GM23338 (cell line): ENCODE measurements around the gene TMEM212. TPM values are rescaled to one million over a fixed set of nuclear protein-coding genes. Genes with fewer than 3 reads are reported as not detected.

Experiments used
- ATAC-seq: fragments of 200-7000 bp; cut with Tn5 transposase; 3 replicates; pipeline ENCODE4 v1.9.1; 2020
- DNase-seq: peaks from one replicate; pipeline ENCODE4 v3.0.0-alpha.2; 2015; ENCODE audit warnings: low spot score
- H2AFZ ChIP-seq: fragments of 200-600 bp; sonication (generic); 2 replicates; pipeline ENCODE4 v1.8.0; 2016; ENCODE audit warnings: antibody characterized with exemption, mild to moderate bottlenecking, moderate library complexity
- H3F3A ChIP-seq: fragments of 200-600 bp; sonication (generic); replicated peaks from 2 replicates; pipeline ENCODE4 v1.8.0; 2017; ENCODE audit warnings: antibody characterized with exemption, mixed run types, low read depth
- H3K27ac ChIP-seq: fragments of 200-600 bp; sonication (generic); 2 replicates; pipeline ENCODE4 v1.6.1; 2016; ENCODE audit warnings: low read depth
- H3K27me3 ChIP-seq: fragments of 200-600 bp; sonication (generic); 2 replicates; pipeline ENCODE4 v1.8.0; 2016; ENCODE audit warnings: mild to moderate bottlenecking, mixed run types, moderate library complexity; ENCODE audit not compliant: insufficient read depth
- H3K36me3 ChIP-seq: fragments of 200-600 bp; sonication (generic); 2 replicates; pipeline ENCODE4 v1.8.0; 2016; ENCODE audit warnings: mild to moderate bottlenecking; ENCODE audit not compliant: insufficient read depth
- H3K4me1 ChIP-seq: fragments of 200-600 bp; sonication (generic); 2 replicates; pipeline ENCODE4 v1.8.0; 2016; ENCODE audit warnings: mild to moderate bottlenecking, moderate library complexity; ENCODE audit not compliant: insufficient read depth
- H3K4me2 ChIP-seq: fragments of 200-600 bp; sonication (generic); 2 replicates; pipeline ENCODE4 v1.7.1; 2017; ENCODE audit warnings: mixed run types
- H3K4me3 ChIP-seq: fragments of 200-600 bp; sonication (generic); 2 replicates; pipeline ENCODE4 v1.6.1; 2016; ENCODE audit warnings: mixed run types
- H3K79me2 ChIP-seq: fragments of 200-600 bp; sonication (generic); replicated peaks from 2 replicates; pipeline ENCODE4 v1.8.0; 2017; ENCODE audit warnings: mild to moderate bottlenecking; ENCODE audit not compliant: insufficient read depth
- H3K9me2 ChIP-seq: fragments of 200-600 bp; sonication (generic); 2 replicates; pipeline ENCODE4 v1.8.0; 2017; ENCODE audit not compliant: insufficient read depth
- H4K20me1 ChIP-seq: fragments of 200-600 bp; sonication (generic); replicated peaks from 2 replicates; pipeline ENCODE4 v1.8.0; 2017; ENCODE audit warnings: mild to moderate bottlenecking; ENCODE audit not compliant: insufficient read depth
- H3K27ac Mint-ChIP-seq: 2 replicates; pipeline ENCODE4 v1.8.0; 2020; ENCODE audit warnings: inconsistent platforms, mild to moderate bottlenecking, moderate library complexity, mixed read lengths
- H3K27me3 Mint-ChIP-seq: 3 replicates; pipeline ENCODE4 v1.8.0; 2022; ENCODE audit warnings: low read depth, mild to moderate bottlenecking, moderate library complexity, mixed read lengths, inconsistent platforms; ENCODE audit not compliant: insufficient read depth, poor library complexity
- H3K36me3 Mint-ChIP-seq: 3 replicates; pipeline ENCODE4 v1.8.0; 2021; ENCODE audit warnings: low read depth, mild to moderate bottlenecking, inconsistent platforms, moderate library complexity, mixed read lengths
- H3K4me1 Mint-ChIP-seq: 3 replicates; pipeline ENCODE4 v1.8.0; 2020; ENCODE audit warnings: mild to moderate bottlenecking, inconsistent platforms, mixed read lengths
- H3K4me3 Mint-ChIP-seq: 3 replicates; pipeline ENCODE4 v1.8.0; 2021; ENCODE audit warnings: moderate library complexity, mild to moderate bottlenecking, inconsistent platforms, mixed read lengths
- H3K9me3 Mint-ChIP-seq: 3 replicates; pipeline ENCODE4 v1.8.0; 2020; ENCODE audit warnings: moderate library complexity, mild to moderate bottlenecking, inconsistent platforms, mixed read lengths
- CREB1 ChIP-seq: fragments of 250-450 bp; sonication (Bioruptor Pico); IDR thresholded peaks from 2 replicates; pipeline ENCODE4 v1.5.0; 2020; ENCODE audit warnings: low read depth, mild to moderate bottlenecking, moderate library complexity
- CTCF ChIP-seq, 2 experiments: fragments of 200-600 bp in 1 of 2; sonication (generic) in 1 of 2; conservative IDR thresholded peaks; 2 replicates each; pipeline versions ENCODE4 v1.5.1 to v1.6.1; 2016 to 2017; ENCODE audit warnings: antibody characterized with exemption in 2 of 2, low read depth in 2 of 2, mild to moderate bottlenecking in 2 of 2, moderate library complexity in 1 of 2
- EZH2phosphoT487 ChIP-seq: fragments of 200-600 bp; sonication (generic); IDR thresholded peaks from one replicate; pipeline ENCODE4 v1.8.1; 2018; ENCODE audit warnings: antibody characterized with exemption; ENCODE audit not compliant: unreplicated experiment
- NANOG ChIP-seq: IDR thresholded peaks from 2 replicates; pipeline ENCODE4 v1.6.1; 2016; ENCODE audit warnings: antibody characterized with exemption, borderline replicate concordance
- POLR2AphosphoS5 ChIP-seq: IDR thresholded peaks from 2 replicates; pipeline ENCODE4 v1.6.1; 2016; ENCODE audit warnings: antibody characterized with exemption, low read depth
- ZNF114 ChIP-seq: fragments of 250-450 bp; sonication (Bioruptor Pico); IDR thresholded peaks from 2 replicates; pipeline ENCODE4 v1.5.0; 2020; ENCODE audit warnings: mild to moderate bottlenecking, moderate library complexity
- ZNF331 ChIP-seq: fragments of 250-450 bp; sonication (Bioruptor Pico); IDR thresholded peaks from 2 replicates; pipeline ENCODE4 v1.5.0; 2020; ENCODE audit warnings: low read depth, mild to moderate bottlenecking, moderate library complexity
- ZNF462 ChIP-seq: fragments of 250-450 bp; sonication (Bioruptor Pico); IDR thresholded peaks from 2 replicates; pipeline ENCODE4 v1.5.0; 2020; ENCODE audit warnings: mild to moderate bottlenecking, moderate library complexity
- polyA plus RNA-seq: library from polyadenylated mRNA; unstranded; fragments of >200 nt; fragmentation: Nextera tagmentation; extraction: Ambion mirVana; gene quantifications from 2 replicates; pipeline ENCODE4 v1.2.1, GENCODE V29; 2016
- total RNA-seq: library from RNA; depleted of rRNA; stranded (reverse); fragments of >200 nt; shearing (Covaris generic); gene quantifications from 2 replicates; pipeline ENCODE4 v1.2.3, GENCODE V29; 2014

Gene TMEM212
- total and polyA plus RNA-seq, 2 experiments from 2014 or later = not detected

GRCh38 chr3:171862392-171862791 lies 19.2 kb downstream of the TMEM212 start (continued):
- no peak for TF ChIP-seq ZNF462 (CRISPR knock-in tag)

GRCh38 chr3:171862993-171863521 lies 19.9 kb downstream of the TMEM212 start:
- no peak for TF ChIP-seq CREB1 (CRISPR knock-in tag)
- no peak overlapping the region for H3K27ac Mint-ChIP-seq
- H3K4me1 ChIP-seq = peaks cover 14% of the 10 kb centered on the region; the same call in 1 of the 2 replicates
- no peaks in the 10 kb centered on the region for H3K9me2 ChIP-seq
- H3K9me3 Mint-ChIP-seq = peaks cover 12% of the 10 kb centered on the region; the same call in 2 of the 3 replicates
- peaks cover 11% of the 10 kb centered on the region for H3K4me1 Mint-ChIP-seq
- no peak overlapping the region for H3K4me3 ChIP-seq
- peaks cover 4% of the 10 kb centered on the region; the same call in 1 of the 3 replicates for H3K36me3 Mint-ChIP-seq
- no peaks in the 10 kb centered on the region for H3F3A ChIP-seq
- no peak overlapping the region for H3K4me3 Mint-ChIP-seq
- H4K20me1 ChIP-seq = no peaks in the 10 kb centered on the region
- ATAC-seq (no peak), DNase-seq (peak; percentile 17)
- H3K27me3 ChIP-seq = no peaks in the 10 kb centered on the region
- peak overlapping the region; percentile 18; the same call in 1 of the 2 replicates for H2AFZ ChIP-seq
- no peaks in the 10 kb centered on the region for H3K79me2 ChIP-seq
- H3K4me2 ChIP-seq = no peak overlapping the region; the same call in 1 of the 2 replicates
- H3K27me3 Mint-ChIP-seq = peaks cover 4% of the 10 kb centered on the region
- no peaks in the 10 kb centered on the region for H3K36me3 ChIP-seq
- H3K27ac ChIP-seq = no peak overlapping the region

- H3K79me2 ChIP-seq = no peaks in the 10 kb centered on the region
- no peaks in the 10 kb centered on the region for H3K9me2 ChIP-seq
- Mint-ChIP-seq H3K36me3 (no peaks in the 10 kb centered on the region), H3K27ac (no peak overlapping the region), H3K4me3 (no peak overlapping the region), H3K27me3 (peaks cover 1% of the 10 kb centered on the region), H3K4me1 (peaks cover 11% of the 10 kb centered on the region), H3K9me3 (peaks cover 5% of the 10 kb centered on the region; the same call in 1 of the 3 replicates)
- H3K4me2 ChIP-seq = no peak overlapping the region
- ATAC-seq (no peak), DNase-seq (no peak)
- H3K4me1 ChIP-seq = peaks cover 14% of the 10 kb centered on the region; the same call in 1 of the 2 replicates
- H3K36me3 ChIP-seq = no peaks in the 10 kb centered on the region
- H3K27me3 ChIP-seq = no peaks in the 10 kb centered on the region
- H2AFZ ChIP-seq = peak overlapping the region; percentile 18; the same call in 1 of the 2 replicates
- no peak overlapping the region for H3K4me3 ChIP-seq
- no peak overlapping the region for H3K27ac ChIP-seq
- no peaks in the 10 kb centered on the region for H3F3A ChIP-seq
- no peaks in the 10 kb centered on the region for H4K20me1 ChIP-seq
- TF ChIP-seq CREB1 (CRISPR knock-in tag) (no peak), ZNF331 (no peak), POLR2AphosphoS5 (no peak), EZH2phosphoT487 (no peak), CTCF (conservative IDR thresholded peaks at IDR 0.05; ENCODE audit: low read depth in 2 of 2) (no peak), ZNF114 (CRISPR knock-in tag) (no peak), NANOG (no peak)
These were observed 20.8 kb downstream of the TMEM212 start for GRCh38 chr3:171863920-171864319.
